HG03457 (cell line): ENCODE data around the gene MDFIC.
A peak's percentile ranks its signal among the peaks of the same experiment; 100 is the strongest.
"Not testable (repeated sequence)": the region's sequence is repeated elsewhere in the genome, so short reads cannot be mapped to it uniquely, and the experiment has no call there.

Source experiments
- ATAC-seq: cut with Tn5 transposase; IDR thresholded peaks from one replicate; pipeline ENCODE4 v1.9.1; 2021; ENCODE audit warnings: moderate number of reproducible peaks; ENCODE audit not compliant: unreplicated experiment

The MDFIC gene, protein sequence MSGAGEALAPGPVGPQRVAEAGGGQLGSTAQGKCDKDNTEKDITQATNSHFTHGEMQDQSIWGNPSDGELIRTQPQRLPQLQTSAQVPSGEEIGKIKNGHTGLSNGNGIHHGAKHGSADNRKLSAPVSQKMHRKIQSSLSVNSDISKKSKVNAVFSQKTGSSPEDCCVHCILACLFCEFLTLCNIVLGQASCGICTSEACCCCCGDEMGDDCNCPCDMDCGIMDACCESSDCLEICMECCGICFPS

DNA sequence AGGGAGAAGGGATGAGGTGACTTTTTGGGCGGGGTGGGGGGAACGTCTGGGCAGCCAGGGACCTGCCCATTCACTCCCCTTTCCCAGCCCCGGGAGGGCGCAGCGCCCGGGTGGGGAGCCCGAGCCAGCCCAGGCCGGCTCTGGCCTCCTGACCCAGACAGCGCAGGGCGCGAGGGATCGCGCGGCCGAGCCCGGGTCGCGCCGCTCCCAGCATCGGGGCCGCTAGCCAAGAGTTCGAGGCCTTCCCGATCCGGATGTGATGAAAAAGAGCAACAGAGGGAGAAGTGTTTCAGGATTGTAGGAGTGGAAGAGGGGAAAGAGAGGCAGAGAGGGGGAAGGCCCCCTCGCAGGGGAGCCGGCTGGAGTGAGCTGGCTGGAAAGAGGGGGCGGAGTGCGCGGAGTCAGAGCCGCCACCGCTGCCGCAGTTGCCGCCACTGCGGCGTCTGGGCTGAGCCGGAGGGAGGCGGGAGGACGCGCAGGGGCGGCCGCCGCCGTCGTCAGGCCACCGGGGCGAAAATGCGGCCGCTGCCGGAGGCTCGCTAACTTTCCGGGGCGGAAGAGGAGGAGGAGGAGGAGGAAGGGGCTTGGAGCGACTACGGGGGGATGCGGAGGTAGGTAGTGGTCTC lies at the start of gene MDFIC:
MDFIC (plus strand) TSS at position 69 of the 626 bp plus-strand sequence. CDS start 940 bp downstream, outside the sequence.
- ATAC-seq = peak; percentile 36

- ATAC-seq = no peak
Observed at GRCh38 chr7:114874170-114874569, 47.7 kb upstream of the MDFIC start.

- ATAC-seq = no peak
Observed at GRCh38 chr7:114875186-114875585, 46.7 kb upstream of the MDFIC start.

DNA sequence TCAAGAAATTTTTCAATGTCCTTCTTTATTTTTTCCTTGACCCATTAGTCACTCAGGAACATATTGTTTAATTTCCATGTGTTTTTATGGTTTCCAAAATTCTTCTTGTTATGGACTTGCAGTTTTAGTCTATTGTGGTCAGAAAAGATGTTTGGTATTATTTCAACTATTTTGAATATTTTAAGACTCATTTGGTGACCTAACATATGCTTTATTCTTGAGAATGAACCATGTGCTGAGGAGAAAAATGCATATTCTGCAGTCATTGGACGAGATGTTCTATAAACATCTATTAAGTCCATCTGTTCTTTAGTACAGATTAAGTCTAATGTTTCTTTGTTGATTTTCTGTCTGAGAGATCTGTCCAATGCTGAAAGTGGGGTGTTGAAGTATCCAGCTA lies 42.3 kb upstream of the MDFIC start:
- no peak for ATAC-seq

DNA sequence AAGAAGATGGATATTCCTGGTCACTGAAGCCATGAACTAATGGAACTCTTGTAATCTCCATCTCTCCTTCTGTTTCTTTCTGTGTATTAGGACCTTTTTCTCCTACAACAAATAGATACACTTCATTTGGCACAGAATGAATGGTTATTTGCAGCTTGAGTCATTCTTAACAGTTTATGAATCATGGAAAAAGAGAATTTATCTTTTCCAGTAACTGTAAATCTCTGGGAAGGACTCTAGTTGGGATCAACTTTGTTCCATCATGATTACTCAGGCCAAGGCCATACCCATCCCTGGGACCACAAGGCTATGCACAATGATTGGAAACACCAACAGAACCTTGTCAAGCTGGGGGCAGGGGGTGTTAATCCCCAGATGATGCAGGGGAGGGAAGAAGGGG lies 36.1 kb upstream of the MDFIC start:
- no peak for ATAC-seq

DNA sequence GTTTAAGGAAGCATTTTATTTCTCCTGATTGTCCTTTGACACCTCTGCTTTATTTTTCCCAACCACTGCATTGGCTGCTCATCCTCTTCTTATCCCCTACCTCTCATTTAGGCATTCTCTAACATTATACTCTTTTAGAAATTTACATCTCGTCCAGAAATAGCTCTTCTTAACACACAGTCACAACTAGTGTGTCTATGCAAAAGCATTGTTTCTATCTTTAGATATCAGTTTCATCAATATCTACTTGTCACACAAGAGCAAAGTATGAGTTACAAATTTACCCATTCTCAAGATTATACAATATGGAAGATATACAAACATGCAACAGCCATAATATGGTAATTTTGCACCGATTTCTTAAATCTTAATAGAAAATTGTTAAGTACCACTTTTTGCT lies 35.7 kb upstream of the MDFIC start:
- no peak for ATAC-seq

DNA sequence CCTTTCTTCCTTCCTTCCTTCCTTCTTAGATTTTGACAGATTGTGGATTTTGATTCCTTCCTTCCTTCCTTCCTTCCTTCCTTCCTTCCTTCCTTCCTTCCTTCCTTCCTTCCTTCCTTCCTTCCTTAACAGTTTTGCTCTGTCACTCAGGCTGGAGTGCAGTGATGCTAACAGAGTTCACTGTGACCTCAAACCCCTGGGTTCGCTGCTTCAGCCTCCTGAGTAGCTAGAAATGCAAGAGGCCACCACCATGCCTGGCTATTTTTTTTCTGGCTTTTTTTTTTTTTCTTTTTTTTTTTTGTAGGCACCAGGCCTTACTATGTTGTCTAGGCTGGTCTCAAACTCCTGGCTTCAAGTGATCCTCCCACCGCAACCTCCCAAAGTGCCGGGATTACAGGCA lies 32.8 kb upstream of the MDFIC start:
- not testable (repeated sequence) for ATAC-seq

GRCh38 chr7:114889646-114890285 lies 32.1 kb upstream of the MDFIC start:
- ATAC-seq = no peak

- ATAC-seq = no peak
Observed at GRCh38 chr7:114890561-114890960, 31.3 kb upstream of the MDFIC start.

DNA sequence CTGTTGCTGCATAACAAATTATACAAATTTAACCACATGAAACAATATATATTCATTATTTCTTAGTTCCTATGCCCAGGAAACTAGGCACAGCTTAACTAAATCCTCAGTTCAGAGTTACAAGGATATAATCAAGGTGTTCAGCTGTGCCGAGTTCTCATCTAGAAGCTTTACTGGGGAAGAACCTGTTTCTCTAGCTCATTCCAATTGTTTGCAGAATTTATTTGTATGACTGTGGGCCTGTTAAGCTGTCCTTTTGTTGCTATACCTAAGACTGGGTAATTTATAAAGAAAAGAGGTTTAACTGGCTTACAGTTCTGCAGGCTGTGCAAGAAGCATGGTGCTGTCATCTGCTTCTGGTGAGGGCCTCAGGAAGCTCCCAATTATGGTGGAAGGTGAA lies 21.8 kb upstream of the MDFIC start:
- ATAC-seq = no peak

- ATAC-seq = no peak
Observed at GRCh38 chr7:114901771-114902170, 20.1 kb upstream of the MDFIC start.

GRCh38 chr7:114903131-114903530 lies 18.8 kb upstream of the MDFIC start:
- no peak for ATAC-seq

DNA sequence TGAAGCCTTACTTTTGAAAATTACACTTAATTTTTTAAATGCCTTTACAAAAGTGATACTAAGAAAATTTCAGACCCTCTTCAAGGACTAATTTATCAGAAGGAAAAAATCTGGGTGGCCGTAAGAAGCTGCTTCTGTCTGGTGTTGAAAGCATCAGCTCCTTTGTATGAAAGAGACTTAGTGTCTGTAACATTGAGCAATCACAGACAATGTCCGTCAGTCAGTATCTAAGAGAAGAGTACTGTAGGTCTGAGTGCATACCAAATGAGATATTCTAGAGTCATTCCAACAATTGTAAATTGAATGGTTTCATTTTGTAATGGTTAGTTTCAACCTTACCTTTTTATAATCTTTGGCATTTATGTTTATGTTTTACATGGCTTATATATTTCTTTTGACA lies 11.1 kb upstream of the MDFIC start:
- ATAC-seq = no peak

- ATAC-seq = no peak
Observed at GRCh38 chr7:114911411-114911810, 10.5 kb upstream of the MDFIC start.

- ATAC-seq = peak; percentile 92
Observed at GRCh38 chr7:114916261-114916892, 5.5 kb upstream of the MDFIC start.

GRCh38 chr7:114917211-114917839 lies 4.6 kb upstream of the MDFIC start:
- no peak for ATAC-seq

GRCh38 chr7:114919587-114919986 lies 2.3 kb upstream of the MDFIC start:
- ATAC-seq = no peak

- ATAC-seq = no peak
Observed at GRCh38 chr7:114921631-114922025, 266 bp upstream of the MDFIC start.

DNA sequence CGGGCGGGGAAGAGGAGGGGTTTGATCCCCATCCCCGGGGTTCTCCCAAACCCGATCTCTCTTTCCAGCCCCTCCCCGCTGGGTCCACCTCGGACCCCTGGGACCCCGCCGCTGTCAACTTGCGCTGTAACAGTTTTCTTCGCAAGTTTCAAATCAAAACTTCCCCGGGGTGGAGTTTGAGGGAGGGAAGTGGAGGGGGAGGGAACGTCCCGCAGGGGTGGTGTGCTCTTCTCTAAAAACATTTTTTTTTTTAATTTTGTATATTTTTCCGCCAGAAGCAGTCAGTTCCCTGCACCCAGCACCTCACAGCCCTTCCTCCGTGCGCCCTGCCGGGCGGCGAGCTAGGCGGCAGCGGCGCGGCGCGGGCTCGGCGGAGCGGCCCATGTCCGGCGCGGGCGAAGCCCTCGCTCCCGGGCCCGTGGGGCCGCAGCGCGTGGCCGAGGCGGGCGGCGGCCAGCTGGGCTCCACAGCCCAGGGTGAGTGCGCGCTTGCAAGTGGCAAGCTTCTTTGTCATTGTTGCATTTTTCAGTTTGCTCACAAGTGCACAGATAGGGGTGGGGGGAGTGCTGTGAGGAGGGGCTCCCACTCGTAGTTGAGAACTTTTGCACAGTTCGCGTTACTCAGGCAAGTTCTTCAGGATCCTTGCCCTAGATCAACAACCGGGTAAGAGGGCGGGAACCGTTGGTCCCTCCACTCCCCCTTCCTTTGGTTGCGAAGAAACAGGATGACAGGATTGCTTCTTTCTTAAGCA lies 933 bp downstream of the MDFIC start:
- peak; percentile 30 for ATAC-seq

GRCh38 chr7:114923403-114923713 lies 1.5 kb downstream of the MDFIC start:
- ATAC-seq = no peak
